ENCODE measurements around the gene PLEKHA6. TPM values are rescaled to one million over a fixed set of nuclear protein-coding genes. Genes with fewer than 3 reads are reported as not detected.

The PLEKHA6 gene
- total and polyA plus RNA-seq, 2 of the 8 experiments (the other 6 are each of a cell fraction or from before 2014, with no cell fraction given): 4.8 to 20.2 TPM

DNA sequence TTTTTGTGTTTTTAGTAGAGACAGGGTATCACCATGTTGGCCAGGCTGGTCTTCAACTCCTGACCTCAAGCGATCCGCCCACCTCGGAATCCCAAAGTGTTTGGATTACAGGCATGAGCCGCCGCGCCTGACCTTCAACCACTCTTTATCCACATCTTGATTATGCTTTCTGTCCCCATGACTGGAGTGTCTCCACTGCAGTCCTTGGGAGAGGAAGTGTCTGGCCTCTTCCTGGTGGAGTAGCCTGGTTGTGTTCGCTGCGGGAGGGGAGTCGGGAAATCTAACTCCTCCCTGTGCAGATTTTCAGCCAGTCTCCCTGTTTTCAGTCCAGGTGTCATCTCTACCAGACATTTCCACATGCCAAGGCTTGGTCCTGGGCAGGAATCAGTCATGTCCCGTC is 173.1 kb downstream of the PLEKHA6 start:
- Histone ChIP-seq H3K9ac (replicated peaks in 1 of 4; ENCODE audit: extremely low read depth in 1 of 4, low read depth in 3 of 4, low read length in 3 of 4) (no peak overlapping the region), H3K27ac (ENCODE audit: low read depth, low read length) (no peak overlapping the region), H4K91ac (replicated peaks; ENCODE audit: insufficient read length, low read length) (no peak overlapping the region), H3K4ac (replicated peaks; ENCODE audit: insufficient read length, low read depth, low read length) (no peak overlapping the region), H2BK120ac (replicated peaks; ENCODE audit: low read depth, low read length) (no peak overlapping the region), H3K27me3 (replicated peaks in 1 of 4; ENCODE audit: control insufficient read depth in 3 of 4, extremely low read depth in 1 of 4, insufficient read depth in 3 of 4, low read length in 3 of 4) (peaks cover 0 to 7% (median 3%) of the 10 kb centered on the region in 4 experiments; a peak in 4 of 7 replicates), H3K4me1 (replicated peaks in 1 of 4; ENCODE audit: control insufficient read depth in 3 of 4, insufficient read depth in 4 of 4, low read length in 3 of 4) (no peaks in the 10 kb centered on the region), H3K36me3 (ENCODE audit: control insufficient read depth in 2 of 4, insufficient read depth in 4 of 4, low read length in 3 of 4) (no peaks in the 10 kb centered on the region), H3K9me3 (ENCODE audit: insufficient read depth in 2 of 2, low read depth in 1 of 2, low read length in 1 of 2) (no peaks in the 10 kb centered on the region), H3K4me3 (ENCODE audit: extremely low read depth in 1 of 4, insufficient read depth in 2 of 4, low read depth in 3 of 4, low read length in 4 of 4) (no peak overlapping the region), H4K8ac (ENCODE audit: extremely low read depth, insufficient read depth, low read length) (no peak overlapping the region), H3K23ac (ENCODE audit: insufficient read length) (no peak overlapping the region), H2BK5ac (ENCODE audit: low read depth, low read length) (no peak overlapping the region), H4K20me1 (replicated peaks in 1 of 2; ENCODE audit: control insufficient read depth in 1 of 2, insufficient read depth in 2 of 2, low read length in 2 of 2) (no peaks in the 10 kb centered on the region), H3K79me2 (ENCODE audit: control insufficient read depth in 1 of 2, insufficient read depth in 2 of 2, low read length in 2 of 2) (no peaks in the 10 kb centered on the region), H2AFZ (ENCODE audit: low read length) (no peak overlapping the region), H2BK12ac (ENCODE audit: low read depth, low read length) (no peak overlapping the region), H2AK5ac (ENCODE audit: low read depth, low read length) (no peak overlapping the region), H3K23me2 (ENCODE audit: low read depth, low read length) (no peaks in the 10 kb centered on the region; the same call in 1 of the 2 replicates), H3K14ac (ENCODE audit: insufficient read length) (no peak overlapping the region), H3K4me2 (ENCODE audit: insufficient read depth in 1 of 2, low read depth in 2 of 2, low read length in 2 of 2) (no peak overlapping the region), H3K56ac (replicated peaks; ENCODE audit: insufficient read length, low read depth, low read length) (no peak overlapping the region), H3K79me1 (ENCODE audit: low read depth, low read length) (no peaks in the 10 kb centered on the region), H4K5ac (ENCODE audit: insufficient read length, low read depth, low read length) (no peak overlapping the region), H2BK15ac (ENCODE audit: low read length) (no peak overlapping the region), H2BK20ac (ENCODE audit: low read length) (no peak overlapping the region), H3K18ac (ENCODE audit: extremely low read depth, low read length) (no peak overlapping the region)
- POLR2A ChIA-PET (ENCODE audit: partially characterized antibody): interaction anchor here (0.9 kb wide), 1 partner anchor 14 kb away, joined by 3 read pairs; no protein-coding TSS in a partner anchor
- 87% methylated on average over 10 of the region's 10 CpGs; no CpG with 5 or more reads in 1 of the 2 experiments for WGBS, 2 experiments (ENCODE audit: extremely low coverage in 1 of 2, insufficient coverage in 1 of 2, insufficient read length in 1 of 2, insufficient replicate concordance in 2 of 2, low coverage in 1 of 2, low lambda C conversion rate in 2 of 2, missing lambda C conversion rate in 1 of 2)
- CTCF ChIA-PET (ENCODE audit: partially characterized antibody): interaction anchor here (1.0 to 4.6 kb wide), 6 partner anchors 19 to 26 kb away, joined by 3 to 19 read pairs (median 6); no protein-coding TSS in a partner anchor
- no peak for DNase-seq (ENCODE audit: low read depth in 1 of 2, low spot score in 2 of 2)
- FAIRE-seq: no peak
- TF ChIP-seq CREB1 (IDR thresholded peaks at IDR 0.05): no peak
- TF ChIP-seq SIX5 (IDR thresholded peaks at IDR 0.05; ENCODE audit: low read depth, low read length): no peak
- TF ChIP-seq, protein P1, sequence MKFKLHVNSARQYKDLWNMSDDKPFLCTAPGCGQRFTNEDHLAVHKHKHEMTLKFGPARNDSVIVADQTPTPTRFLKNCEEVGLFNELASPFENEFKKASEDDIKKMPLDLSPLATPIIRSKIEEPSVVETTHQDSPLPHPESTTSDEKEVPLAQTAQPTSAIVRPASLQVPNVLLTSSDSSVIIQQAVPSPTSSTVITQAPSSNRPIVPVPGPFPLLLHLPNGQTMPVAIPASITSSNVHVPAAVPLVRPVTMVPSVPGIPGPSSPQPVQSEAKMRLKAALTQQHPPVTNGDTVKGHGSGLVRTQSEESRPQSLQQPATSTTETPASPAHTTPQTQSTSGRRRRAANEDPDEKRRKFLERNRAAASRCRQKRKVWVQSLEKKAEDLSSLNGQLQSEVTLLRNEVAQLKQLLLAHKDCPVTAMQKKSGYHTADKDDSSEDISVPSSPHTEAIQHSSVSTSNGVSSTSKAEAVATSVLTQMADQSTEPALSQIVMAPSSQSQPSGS (IDR thresholded peaks at IDR 0.05; ENCODE audit: low read length): no peak
- no peak for TF ChIP-seq SAP30 (IDR thresholded peaks at IDR 0.05; ENCODE audit: insufficient read depth, insufficient replicate concordance, low read length)
- TF ChIP-seq CHD1 (IDR thresholded peaks at IDR 0.05; ENCODE audit: low read depth, low read length): no peak
